Panc1 (cell line): ENCODE measurements around the gene LGR4. TPM values are rescaled to one million over a fixed set of nuclear protein-coding genes. Genes with fewer than 3 reads are reported as not detected.

Experiments used
- ATAC-seq: fragments of 200-7000 bp; cut with Tn5 transposase; 2 replicates; pipeline ENCODE4 v1.9.1; 2020; ENCODE audit warnings: mild to moderate bottlenecking, moderate library complexity
- BruUV-seq: library from RNA; stranded (reverse); fragments of 400-500 nt; replicated peaks from 2 replicates; lab custom pipeline; 2021; lab: Mats Ljungman, UMichigan
- CTCF ChIA-PET: fragments of 300-600 bp; sonication (Branson Sonifier 250); formaldehyde crosslinking; loops from one replicate; lab custom pipeline; 2022; ENCODE audit warnings: antibody characterized with exemption; lab: Charles Lee
- POLR2A ChIA-PET: fragments of 300-600 bp; sonication (Branson Sonifier 250); formaldehyde crosslinking; loops from one replicate; lab custom pipeline; 2022; ENCODE audit warnings: antibody characterized with exemption; lab: Charles Lee
- DNase-seq: peaks from one replicate; pipeline ENCODE4 v3.0.0-alpha.2; 2010; ENCODE audit warnings: low read depth, low spot score
- H3K27ac ChIP-seq: 2 replicates; pipeline ENCODE4 v1.5.1; 2011; ENCODE audit warnings: mild to moderate bottlenecking, low read length, inconsistent platforms
- H3K27me3 ChIP-seq: fragments of 200-500 bp; sonication (Bioruptor generic); 2 replicates; pipeline ENCODE4 v1.6.0; 2014; ENCODE audit warnings: low read length, inconsistent platforms; ENCODE audit not compliant: control insufficient read depth, insufficient read depth
- H3K36me3 ChIP-seq: fragments of 200-500 bp; sonication (Bioruptor generic); 2 replicates; pipeline ENCODE4 v1.5.1; 2014; ENCODE audit warnings: inconsistent platforms, mild to moderate bottlenecking, low read length, moderate library complexity; ENCODE audit not compliant: control insufficient read depth, insufficient read depth
- H3K4me1 ChIP-seq: 2 replicates; pipeline ENCODE4 v1.5.1; 2011; ENCODE audit warnings: inconsistent platforms, mild to moderate bottlenecking, low read length, moderate library complexity; ENCODE audit not compliant: control insufficient read depth, insufficient read depth
- H3K4me3 ChIP-seq, 2 experiments: 2 replicates each; pipeline ENCODE4 v1.5.1; 2011 to 2012; ENCODE audit warnings: low read depth in 2 of 2, low read length in 2 of 2, mild to moderate bottlenecking in 2 of 2, inconsistent platforms in 1 of 2, moderate library complexity in 1 of 2
- H3K9me3 ChIP-seq: fragments of 200-500 bp; sonication (Bioruptor generic); 2 replicates; pipeline ENCODE4 v1.5.1; 2014; ENCODE audit warnings: low read depth, mild to moderate bottlenecking, inconsistent platforms, low read length, moderate library complexity; ENCODE audit not compliant: control insufficient read depth, insufficient read depth
- POLR2AphosphoS5 ChIP-seq: IDR thresholded peaks from 2 replicates; pipeline ENCODE4 v1.6.1; 2012; ENCODE audit warnings: mild to moderate bottlenecking, low read depth, low read length, moderate library complexity
- SIN3A ChIP-seq: IDR thresholded peaks from 2 replicates; pipeline ENCODE4 v1.6.1; 2012; ENCODE audit warnings: low read depth, mild to moderate bottlenecking, low read length, moderate library complexity, borderline replicate concordance; ENCODE audit not compliant: insufficient read depth
- TCF7L2 ChIP-seq: IDR thresholded peaks from 2 replicates; pipeline ENCODE4 v1.6.1; 2011; ENCODE audit warnings: mild to moderate bottlenecking, low read depth, low read length, inconsistent platforms
- in situ Hi-C: cut with HindIII; loops from 2 replicates; pipeline ENCODE4 v1.10.0; 2016; ENCODE audit warnings: low sequenced_read_pairs, low pct_unique_long_range_greater_than_20kb
- intact Hi-C: fragments of 100-400 bp; cut with micrococcal nuclease; formaldehyde crosslinking; loops from one replicate; pipeline ENCODE4 v1.10.0; 2022; ENCODE audit not compliant: unreplicated experiment
- total RNA-seq: library from RNA; stranded (reverse); gene quantifications from one replicate; pipeline ENCODE4 v1.2.1, GENCODE V29; 2021; ENCODE audit not compliant: unreplicated experiment
- TF ChIP-seq, protein P1 (sequence below): fragments of 450-650 bp; IDR thresholded peaks from 2 replicates; pipeline ENCODE4 v1.5.1; 2017; ENCODE audit warnings: mild to moderate bottlenecking
- TF ChIP-seq, protein P2 (sequence below), 2 experiments: IDR thresholded peaks; 2 replicates each; pipeline ENCODE4 v1.6.1; 2011 to 2012; ENCODE audit warnings: low read depth in 2 of 2, control low read depth in 1 of 2, low read length in 1 of 2, mild to moderate bottlenecking in 1 of 2, moderate library complexity in 1 of 2; ENCODE audit not compliant: insufficient read depth in 1 of 2

Gene LGR4
- total RNA-seq, 1 experiment from 2014 or later = 61.8 TPM

DNA sequence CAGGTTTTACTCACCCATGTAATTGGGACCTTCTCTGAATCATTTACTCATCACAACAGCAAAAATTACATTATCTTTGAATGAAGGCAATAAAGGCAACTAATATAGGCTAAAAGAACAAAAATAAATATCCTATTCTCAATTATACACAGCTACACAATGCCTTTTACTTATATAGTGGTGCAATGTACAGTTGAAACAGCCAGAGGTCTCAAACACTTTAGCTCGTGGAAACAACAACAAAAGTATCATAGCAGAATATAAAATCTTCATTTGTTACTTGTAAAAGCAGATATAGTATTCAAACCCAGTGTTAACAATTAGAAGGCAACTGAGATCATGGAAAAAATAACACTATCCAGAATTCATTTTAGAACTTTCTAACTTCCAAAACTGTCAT lies 88.9 kb downstream of the LGR4 start:
- Histone ChIP-seq H3K27me3 (no peaks in the 10 kb centered on the region), H3K4me1 (peaks cover 26% of the 10 kb centered on the region), H3K9me3 (no peaks in the 10 kb centered on the region), H3K4me3 (no peak overlapping the region), H3K27ac (no peak overlapping the region; the same call in 1 of the 2 replicates), H3K36me3 (peaks cover 26% of the 10 kb centered on the region)
- ChIA-PET POLR2A (no interaction called here), CTCF (interaction anchor here (0.8 kb wide), 1 partner anchor 89 kb away, joined by 3 read pairs; the partner anchor contains the start of gene LGR4)
- ATAC-seq (no peak), DNase-seq (no peak)
- no TSS peak for BruUV-seq
- in situ Hi-C loops (no loop called here), intact Hi-C loops (no loop called here)
- TF ChIP-seq, protein P1, sequence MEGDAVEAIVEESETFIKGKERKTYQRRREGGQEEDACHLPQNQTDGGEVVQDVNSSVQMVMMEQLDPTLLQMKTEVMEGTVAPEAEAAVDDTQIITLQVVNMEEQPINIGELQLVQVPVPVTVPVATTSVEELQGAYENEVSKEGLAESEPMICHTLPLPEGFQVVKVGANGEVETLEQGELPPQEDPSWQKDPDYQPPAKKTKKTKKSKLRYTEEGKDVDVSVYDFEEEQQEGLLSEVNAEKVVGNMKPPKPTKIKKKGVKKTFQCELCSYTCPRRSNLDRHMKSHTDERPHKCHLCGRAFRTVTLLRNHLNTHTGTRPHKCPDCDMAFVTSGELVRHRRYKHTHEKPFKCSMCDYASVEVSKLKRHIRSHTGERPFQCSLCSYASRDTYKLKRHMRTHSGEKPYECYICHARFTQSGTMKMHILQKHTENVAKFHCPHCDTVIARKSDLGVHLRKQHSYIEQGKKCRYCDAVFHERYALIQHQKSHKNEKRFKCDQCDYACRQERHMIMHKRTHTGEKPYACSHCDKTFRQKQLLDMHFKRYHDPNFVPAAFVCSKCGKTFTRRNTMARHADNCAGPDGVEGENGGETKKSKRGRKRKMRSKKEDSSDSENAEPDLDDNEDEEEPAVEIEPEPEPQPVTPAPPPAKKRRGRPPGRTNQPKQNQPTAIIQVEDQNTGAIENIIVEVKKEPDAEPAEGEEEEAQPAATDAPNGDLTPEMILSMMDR = no peak
- TF ChIP-seq TCF7L2 = no peak
- TF ChIP-seq POLR2AphosphoS5 = no peak
- TF ChIP-seq, protein P2, sequence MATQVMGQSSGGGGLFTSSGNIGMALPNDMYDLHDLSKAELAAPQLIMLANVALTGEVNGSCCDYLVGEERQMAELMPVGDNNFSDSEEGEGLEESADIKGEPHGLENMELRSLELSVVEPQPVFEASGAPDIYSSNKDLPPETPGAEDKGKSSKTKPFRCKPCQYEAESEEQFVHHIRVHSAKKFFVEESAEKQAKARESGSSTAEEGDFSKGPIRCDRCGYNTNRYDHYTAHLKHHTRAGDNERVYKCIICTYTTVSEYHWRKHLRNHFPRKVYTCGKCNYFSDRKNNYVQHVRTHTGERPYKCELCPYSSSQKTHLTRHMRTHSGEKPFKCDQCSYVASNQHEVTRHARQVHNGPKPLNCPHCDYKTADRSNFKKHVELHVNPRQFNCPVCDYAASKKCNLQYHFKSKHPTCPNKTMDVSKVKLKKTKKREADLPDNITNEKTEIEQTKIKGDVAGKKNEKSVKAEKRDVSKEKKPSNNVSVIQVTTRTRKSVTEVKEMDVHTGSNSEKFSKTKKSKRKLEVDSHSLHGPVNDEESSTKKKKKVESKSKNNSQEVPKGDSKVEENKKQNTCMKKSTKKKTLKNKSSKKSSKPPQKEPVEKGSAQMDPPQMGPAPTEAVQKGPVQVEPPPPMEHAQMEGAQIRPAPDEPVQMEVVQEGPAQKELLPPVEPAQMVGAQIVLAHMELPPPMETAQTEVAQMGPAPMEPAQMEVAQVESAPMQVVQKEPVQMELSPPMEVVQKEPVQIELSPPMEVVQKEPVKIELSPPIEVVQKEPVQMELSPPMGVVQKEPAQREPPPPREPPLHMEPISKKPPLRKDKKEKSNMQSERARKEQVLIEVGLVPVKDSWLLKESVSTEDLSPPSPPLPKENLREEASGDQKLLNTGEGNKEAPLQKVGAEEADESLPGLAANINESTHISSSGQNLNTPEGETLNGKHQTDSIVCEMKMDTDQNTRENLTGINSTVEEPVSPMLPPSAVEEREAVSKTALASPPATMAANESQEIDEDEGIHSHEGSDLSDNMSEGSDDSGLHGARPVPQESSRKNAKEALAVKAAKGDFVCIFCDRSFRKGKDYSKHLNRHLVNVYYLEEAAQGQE (IDR thresholded peaks at IDR 0.05; ENCODE audit: insufficient read depth in 1 of 2, low read depth in 2 of 2, low read length in 1 of 2) = no peak
- TF ChIP-seq SIN3A = no peak

DNA sequence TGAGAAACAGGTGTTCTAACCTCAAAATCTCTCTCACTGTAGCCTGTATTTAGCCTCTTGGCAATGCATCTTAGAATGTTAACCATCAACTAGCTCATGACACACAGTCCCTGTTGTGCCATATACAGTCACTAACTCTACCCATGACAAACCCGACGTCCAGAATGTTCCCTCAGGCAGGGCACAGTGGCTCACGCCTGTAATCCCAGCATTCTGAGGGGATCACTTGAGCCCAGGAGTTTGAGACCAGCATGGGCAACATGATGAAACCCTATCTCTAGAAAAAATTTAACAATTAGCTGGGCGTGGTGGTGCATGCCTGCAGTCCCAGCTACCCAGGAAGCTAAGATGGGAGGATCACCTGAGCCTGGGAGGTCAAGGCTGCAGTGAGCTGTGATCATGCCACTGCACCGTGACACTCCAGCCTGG lies 91.3 kb downstream of the LGR4 start:
- Histone ChIP-seq H3K27ac (no peak overlapping the region), H3K9me3 (no peaks in the 10 kb centered on the region), H3K4me3 (no peak overlapping the region), H3K27me3 (no peaks in the 10 kb centered on the region), H3K36me3 (peaks cover 26% of the 10 kb centered on the region), H3K4me1 (peaks cover 17% of the 10 kb centered on the region)
- CTCF ChIA-PET = no interaction called here
- DNase-seq (no peak), ATAC-seq (no peak)
- in situ Hi-C loops (no loop called here), intact Hi-C loops (no loop called here)
- no TSS peak for BruUV-seq
- TF ChIP-seq, protein P2 (IDR thresholded peaks at IDR 0.05; ENCODE audit: insufficient read depth in 1 of 2, low read depth in 2 of 2, low read length in 1 of 2) = no peak
- TF ChIP-seq POLR2AphosphoS5 (no peak), SIN3A (no peak), TCF7L2 (no peak)
- TF ChIP-seq, protein P1 = no peak
- POLR2A ChIA-PET = no interaction called here
